Neural cell (in vitro differentiated cells): Measurements from ENCODE around the gene SMCO2. TPM values are rescaled to one million over a fixed set of nuclear protein-coding genes. Genes with fewer than 3 reads are reported as not detected.

ENCODE experiments used
- H2AFZ ChIP-seq: fragments of 200-600, 300-800 bp; sonication (generic), shearing (Covaris generic); 2 replicates; pipeline ENCODE4 v1.6.0; 2014; ENCODE audit warnings: low read depth, mild to moderate bottlenecking, antibody characterized with exemption, low read length, moderate library complexity
- H3F3A ChIP-seq: fragments of 200-600 bp; shearing (Covaris generic); 2 replicates; pipeline ENCODE4 v1.6.1; 2016; ENCODE audit warnings: mild to moderate bottlenecking, moderate library complexity, mixed read lengths, antibody characterized with exemption, low read length; ENCODE audit not compliant: insufficient read depth, poor library complexity, severe bottlenecking
- H3K27ac ChIP-seq: fragments of 200-600, 300-800 bp; sonication (generic), shearing (Covaris generic); 2 replicates; pipeline ENCODE4 v1.5.1; 2014; ENCODE audit warnings: mild to moderate bottlenecking, low read length, moderate library complexity
- H3K27me3 ChIP-seq: fragments of 300-800, 200-600 bp; sonication (generic), shearing (Covaris generic); 2 replicates; pipeline ENCODE4 v1.6.0; 2014; ENCODE audit warnings: mild to moderate bottlenecking, low read depth, low read length, moderate library complexity; ENCODE audit not compliant: insufficient read depth
- H3K36me3 ChIP-seq: fragments of 300-800, 200-600 bp; sonication (generic), shearing (Covaris generic); 2 replicates; pipeline ENCODE4 v1.5.1; 2014; ENCODE audit warnings: mild to moderate bottlenecking, antibody characterized with exemption, low read length, moderate library complexity; ENCODE audit not compliant: insufficient read depth
- H3K4me2 ChIP-seq: fragments of 300-800, 200-600 bp; sonication (generic), shearing (Covaris generic); 2 replicates; pipeline ENCODE4 v1.6.0; 2014; ENCODE audit warnings: mild to moderate bottlenecking, low read length
- H3K4me3 ChIP-seq: fragments of 300-800, 200-600 bp; sonication (generic), shearing (Covaris generic); 2 replicates; pipeline ENCODE4 v1.5.1; 2014; ENCODE audit warnings: mild to moderate bottlenecking, low read length, moderate library complexity
- H3K79me2 ChIP-seq: fragments of 200-600 bp; shearing (Covaris generic); replicated peaks from 2 replicates; pipeline ENCODE4 v1.6.0; 2014; ENCODE audit warnings: mild to moderate bottlenecking, low read length, moderate library complexity; ENCODE audit not compliant: insufficient read depth
- H3K9ac ChIP-seq: fragments of 300-800, 200-600 bp; sonication (generic), shearing (Covaris generic); 2 replicates; pipeline ENCODE4 v1.6.1; 2016; ENCODE audit warnings: mild to moderate bottlenecking, low read length, mixed read lengths
- H3K9me2 ChIP-seq: fragments of 200-600 bp; shearing (Covaris generic); 2 replicates; pipeline ENCODE4 v1.6.1; 2016; ENCODE audit warnings: mild to moderate bottlenecking, low read length, mixed read lengths; ENCODE audit not compliant: insufficient read depth
- H3K9me3 ChIP-seq: fragments of 200-600, 300-800 bp; sonication (generic), shearing (Covaris generic); 2 replicates; pipeline ENCODE4 v1.6.1; 2016; ENCODE audit warnings: mild to moderate bottlenecking, mixed run types, low read length, moderate library complexity, mixed read lengths
- H4K20me1 ChIP-seq: fragments of 200-600 bp; shearing (Covaris generic); 2 replicates; pipeline ENCODE4 v1.6.1; 2016; ENCODE audit warnings: mild to moderate bottlenecking, mixed run types; ENCODE audit not compliant: insufficient read depth
- EP300 ChIP-seq: fragments of 450-650 bp; conservative IDR thresholded peaks from 2 replicates; pipeline ENCODE4 v1.6.1; 2014; ENCODE audit warnings: antibody characterized with exemption, mild to moderate bottlenecking, moderate library complexity; ENCODE audit not compliant: poor library complexity, severe bottlenecking
- EZH2 ChIP-seq: fragments of 200-600, 300-800 bp; shearing (Covaris generic), sonication (generic); IDR thresholded peaks from 2 replicates; pipeline ENCODE4 v1.6.1; 2014; ENCODE audit warnings: antibody characterized with exemption, low read length, borderline replicate concordance, mild to moderate bottlenecking; ENCODE audit not compliant: insufficient read depth, poor library complexity, severe bottlenecking
- MXI1 ChIP-seq: fragments of 450-650 bp; conservative IDR thresholded peaks from 2 replicates; pipeline ENCODE4 v1.6.1; 2014; ENCODE audit warnings: antibody characterized with exemption, mild to moderate bottlenecking; ENCODE audit not compliant: poor library complexity, severe bottlenecking
- POLR2AphosphoS5 ChIP-seq: IDR thresholded peaks from 2 replicates; pipeline ENCODE4 v1.6.1; 2012
- RAD21 ChIP-seq: fragments of 450-650 bp; conservative IDR thresholded peaks from 2 replicates; pipeline ENCODE4 v1.6.1; 2014; ENCODE audit warnings: antibody characterized with exemption, mild to moderate bottlenecking, moderate library complexity
- SMC3 ChIP-seq: fragments of 450-650 bp; conservative IDR thresholded peaks from 2 replicates; pipeline ENCODE4 v1.6.1; 2014; ENCODE audit warnings: antibody characterized with exemption, mild to moderate bottlenecking, moderate library complexity; ENCODE audit not compliant: poor library complexity
- TAF1 ChIP-seq: IDR thresholded peaks from 2 replicates; pipeline ENCODE4 v1.6.1; 2012; ENCODE audit warnings: low read depth
- polyA plus RNA-seq: library from polyadenylated mRNA; depleted of rRNA; stranded (reverse); fragments of >200 nt; gene quantifications from 2 replicates; pipeline ENCODE4 v1.2.3, GENCODE V29; 2014
- TF ChIP-seq, protein P1 (sequence below): fragments of 450-650 bp; IDR thresholded peaks from 2 replicates; pipeline ENCODE4 v1.5.1; 2014; ENCODE audit warnings: antibody characterized with exemption, mild to moderate bottlenecking, moderate library complexity; ENCODE audit not compliant: poor library complexity, severe bottlenecking
- TF ChIP-seq, protein P2 (sequence below): IDR thresholded peaks from 2 replicates; pipeline ENCODE4 v1.6.1; 2012; ENCODE audit warnings: borderline replicate concordance

The SMCO2 gene
- polyA plus RNA-seq, 1 donor from 2014 or later, result not detected

DNA sequence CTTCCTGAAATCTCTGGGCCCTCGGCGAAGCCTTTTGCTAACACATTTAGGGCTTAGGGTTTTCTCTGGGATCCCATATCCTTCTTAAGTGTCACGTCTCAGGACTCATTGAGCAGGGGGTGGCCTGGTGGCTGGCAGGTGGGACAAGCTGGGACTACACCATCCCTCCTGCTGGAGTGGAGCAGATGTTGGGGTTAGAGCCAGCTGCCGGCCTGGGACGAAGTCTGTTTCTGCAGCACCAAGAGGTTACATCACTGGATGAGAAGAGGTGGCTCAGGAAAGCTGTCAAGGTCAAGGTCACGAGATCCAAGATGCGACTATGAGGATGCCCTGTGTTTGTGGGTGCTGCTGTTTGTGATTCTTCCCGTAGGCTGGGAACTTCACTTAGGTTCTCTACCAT lies 16.3 kb downstream of the SMCO2 start:
- no peaks in the 10 kb centered on the region for H3K79me2 ChIP-seq

DNA sequence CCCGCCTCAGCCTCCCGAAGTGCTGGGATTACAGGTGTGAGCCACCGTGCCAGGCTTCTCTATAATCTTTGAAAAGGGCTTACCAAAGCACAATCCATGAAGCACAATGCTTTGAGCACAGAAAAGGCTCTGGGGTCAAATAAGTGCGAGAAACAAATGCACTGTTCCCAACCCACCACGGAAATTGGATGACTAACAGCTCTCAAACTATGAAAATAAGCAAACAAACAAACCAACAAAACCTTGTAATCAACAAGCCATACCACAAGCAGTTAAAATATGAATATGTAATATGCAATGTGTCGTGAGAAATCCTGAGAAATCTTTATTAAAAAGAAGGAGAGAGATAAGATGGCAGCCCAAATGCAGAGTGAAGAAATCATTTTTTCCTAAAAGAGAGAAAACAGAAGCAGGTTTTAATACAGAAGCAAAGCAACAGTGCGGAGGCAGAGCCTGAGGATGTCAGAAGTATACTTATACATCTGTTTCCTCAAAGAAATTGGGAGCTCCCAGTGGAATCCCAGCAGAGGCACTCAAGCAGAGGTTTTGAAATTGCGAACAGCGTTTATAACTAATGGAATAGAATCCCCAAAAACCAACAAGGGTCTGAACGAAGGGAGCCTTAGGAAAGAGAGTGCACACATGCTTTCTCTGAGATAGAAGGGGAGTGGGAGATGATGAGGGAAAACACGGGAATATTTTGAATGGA lies 17.1 kb downstream of the SMCO2 start:
- H3K9me2 ChIP-seq, result no peaks in the 10 kb centered on the region
- no peak overlapping the region for H3K4me2 ChIP-seq
- no peak overlapping the region for H3K9ac ChIP-seq

More for the DNA sequence above, 16.3 kb downstream of the SMCO2 start:
- Histone ChIP-seq H3K27ac (no peak overlapping the region), H2AFZ (no peak overlapping the region), H3K27me3 (no peaks in the 10 kb centered on the region), H3F3A (no peaks in the 10 kb centered on the region), H3K4me3 (no peak overlapping the region), H3K9me3 (no peaks in the 10 kb centered on the region), H3K9me2 (no peaks in the 10 kb centered on the region), H3K9ac (no peak overlapping the region), H3K36me3 (no peaks in the 10 kb centered on the region), H4K20me1 (no peaks in the 10 kb centered on the region), H3K4me2 (no peak overlapping the region)
- TF ChIP-seq TAF1 (no peak), EZH2 (no peak), RAD21 (no peak), SMC3 (no peak), MXI1 (no peak), POLR2AphosphoS5 (no peak), EP300 (no peak)
- TF ChIP-seq, protein P1, sequence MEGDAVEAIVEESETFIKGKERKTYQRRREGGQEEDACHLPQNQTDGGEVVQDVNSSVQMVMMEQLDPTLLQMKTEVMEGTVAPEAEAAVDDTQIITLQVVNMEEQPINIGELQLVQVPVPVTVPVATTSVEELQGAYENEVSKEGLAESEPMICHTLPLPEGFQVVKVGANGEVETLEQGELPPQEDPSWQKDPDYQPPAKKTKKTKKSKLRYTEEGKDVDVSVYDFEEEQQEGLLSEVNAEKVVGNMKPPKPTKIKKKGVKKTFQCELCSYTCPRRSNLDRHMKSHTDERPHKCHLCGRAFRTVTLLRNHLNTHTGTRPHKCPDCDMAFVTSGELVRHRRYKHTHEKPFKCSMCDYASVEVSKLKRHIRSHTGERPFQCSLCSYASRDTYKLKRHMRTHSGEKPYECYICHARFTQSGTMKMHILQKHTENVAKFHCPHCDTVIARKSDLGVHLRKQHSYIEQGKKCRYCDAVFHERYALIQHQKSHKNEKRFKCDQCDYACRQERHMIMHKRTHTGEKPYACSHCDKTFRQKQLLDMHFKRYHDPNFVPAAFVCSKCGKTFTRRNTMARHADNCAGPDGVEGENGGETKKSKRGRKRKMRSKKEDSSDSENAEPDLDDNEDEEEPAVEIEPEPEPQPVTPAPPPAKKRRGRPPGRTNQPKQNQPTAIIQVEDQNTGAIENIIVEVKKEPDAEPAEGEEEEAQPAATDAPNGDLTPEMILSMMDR, result no peak
- TF ChIP-seq, protein P2, sequence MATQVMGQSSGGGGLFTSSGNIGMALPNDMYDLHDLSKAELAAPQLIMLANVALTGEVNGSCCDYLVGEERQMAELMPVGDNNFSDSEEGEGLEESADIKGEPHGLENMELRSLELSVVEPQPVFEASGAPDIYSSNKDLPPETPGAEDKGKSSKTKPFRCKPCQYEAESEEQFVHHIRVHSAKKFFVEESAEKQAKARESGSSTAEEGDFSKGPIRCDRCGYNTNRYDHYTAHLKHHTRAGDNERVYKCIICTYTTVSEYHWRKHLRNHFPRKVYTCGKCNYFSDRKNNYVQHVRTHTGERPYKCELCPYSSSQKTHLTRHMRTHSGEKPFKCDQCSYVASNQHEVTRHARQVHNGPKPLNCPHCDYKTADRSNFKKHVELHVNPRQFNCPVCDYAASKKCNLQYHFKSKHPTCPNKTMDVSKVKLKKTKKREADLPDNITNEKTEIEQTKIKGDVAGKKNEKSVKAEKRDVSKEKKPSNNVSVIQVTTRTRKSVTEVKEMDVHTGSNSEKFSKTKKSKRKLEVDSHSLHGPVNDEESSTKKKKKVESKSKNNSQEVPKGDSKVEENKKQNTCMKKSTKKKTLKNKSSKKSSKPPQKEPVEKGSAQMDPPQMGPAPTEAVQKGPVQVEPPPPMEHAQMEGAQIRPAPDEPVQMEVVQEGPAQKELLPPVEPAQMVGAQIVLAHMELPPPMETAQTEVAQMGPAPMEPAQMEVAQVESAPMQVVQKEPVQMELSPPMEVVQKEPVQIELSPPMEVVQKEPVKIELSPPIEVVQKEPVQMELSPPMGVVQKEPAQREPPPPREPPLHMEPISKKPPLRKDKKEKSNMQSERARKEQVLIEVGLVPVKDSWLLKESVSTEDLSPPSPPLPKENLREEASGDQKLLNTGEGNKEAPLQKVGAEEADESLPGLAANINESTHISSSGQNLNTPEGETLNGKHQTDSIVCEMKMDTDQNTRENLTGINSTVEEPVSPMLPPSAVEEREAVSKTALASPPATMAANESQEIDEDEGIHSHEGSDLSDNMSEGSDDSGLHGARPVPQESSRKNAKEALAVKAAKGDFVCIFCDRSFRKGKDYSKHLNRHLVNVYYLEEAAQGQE, result no peak

More for the DNA sequence above, 17.1 kb downstream of the SMCO2 start:
- H3K27me3 ChIP-seq, result no peaks in the 10 kb centered on the region
- H4K20me1 ChIP-seq, result no peaks in the 10 kb centered on the region
- H3K27ac ChIP-seq, result no peak overlapping the region
- no peak overlapping the region for H2AFZ ChIP-seq
- H3K4me3 ChIP-seq, result no peak overlapping the region
- H3K9me3 ChIP-seq, result no peaks in the 10 kb centered on the region
- TF ChIP-seq TAF1 (no peak), EZH2 (no peak), RAD21 (no peak), MXI1 (no peak), EP300 (no peak), SMC3 (no peak), POLR2AphosphoS5 (no peak)
- TF ChIP-seq, protein P1, result no peak
- TF ChIP-seq, protein P2, result no peak
- H3K79me2 ChIP-seq, result no peaks in the 10 kb centered on the region
- no peaks in the 10 kb centered on the region for H3K36me3 ChIP-seq
- H3F3A ChIP-seq, result no peaks in the 10 kb centered on the region
